H1 (cell line): ENCODE results near the gene KIAA0513. TPM values are rescaled to one million over a fixed set of nuclear protein-coding genes. Genes with fewer than 3 reads are reported as not detected.

ENCODE experiments used
- CTCF ChIA-PET: fragments of 300-600 bp; sonication (Branson Sonifier 250); formaldehyde crosslinking; loops from one replicate; lab custom pipeline; 2021; ENCODE audit not compliant: partially characterized antibody; lab: Charles Lee
- POLR2A ChIA-PET: fragments of 300-600 bp; sonication (Branson Sonifier 250); formaldehyde crosslinking; loops from one replicate; lab custom pipeline; 2021; ENCODE audit warnings: inconsistent platforms; ENCODE audit not compliant: partially characterized antibody; lab: Charles Lee
- DNase-seq, 2 experiments: peaks; one replicate each; pipeline versions ENCODE4 v3.0.0 to v3.0.0-alpha.2; 2010 to 2022; ENCODE audit warnings: low spot score in 2 of 2, low read depth in 1 of 2, mixed read lengths in 1 of 2
- FAIRE-seq: peaks from 2 replicates; lab custom pipeline; 2011; peaks lifted over from hg19 to GRCh38; lab: Jason Lieb, UNC
- H2AFZ ChIP-seq: 2 replicates; pipeline ENCODE4 v1.8.1; 2012; ENCODE audit warnings: low read length, inconsistent platforms
- H2AK5ac ChIP-seq: 2 replicates; pipeline ENCODE4 v1.6.1; 2013; ENCODE audit warnings: low read depth, low read length
- H2BK120ac ChIP-seq: replicated peaks from 2 replicates; pipeline ENCODE3; 2013; ENCODE audit warnings: low read depth, low read length, inconsistent platforms
- H2BK12ac ChIP-seq: 2 replicates; pipeline ENCODE4 v1.6.1; 2013; ENCODE audit warnings: low read depth, low read length
- H2BK15ac ChIP-seq: 2 replicates; pipeline ENCODE4 v1.6.1; 2013; ENCODE audit warnings: low read length
- H2BK20ac ChIP-seq: 2 replicates; pipeline ENCODE4 v1.6.1; 2013; ENCODE audit warnings: low read length
- H2BK5ac ChIP-seq: 2 replicates; pipeline ENCODE4 v1.6.1; 2013; ENCODE audit warnings: low read depth, low read length
- H3K14ac ChIP-seq: 2 replicates; pipeline ENCODE4 v1.6.1; 2013; ENCODE audit warnings: inconsistent platforms; ENCODE audit not compliant: insufficient read length
- H3K18ac ChIP-seq: 2 replicates; pipeline ENCODE4 v1.6.1; 2013; ENCODE audit warnings: low read length; ENCODE audit errors: extremely low read depth
- H3K23ac ChIP-seq: 2 replicates; pipeline ENCODE4 v1.6.1; 2013; ENCODE audit warnings: inconsistent platforms; ENCODE audit not compliant: insufficient read length
- H3K23me2 ChIP-seq: 2 replicates; pipeline ENCODE4 v1.6.1; 2013; ENCODE audit warnings: low read depth, low read length
- H3K27ac ChIP-seq: 2 replicates; pipeline ENCODE4 v1.6.1; 2011; ENCODE audit warnings: low read depth, low read length, inconsistent platforms
- H3K27me3 ChIP-seq, 4 experiments: replicated peaks in 1 of 4; 1 replicate in 1 of 4; 2 replicates in 3 of 4; pipeline versions ENCODE4 v1.6.1 to v1.8.1; 2011 to 2013; ENCODE audit warnings: low read length in 3 of 4, mild to moderate bottlenecking in 3 of 4, inconsistent platforms in 2 of 4, mixed read lengths in 2 of 4, moderate library complexity in 1 of 4; ENCODE audit not compliant: control insufficient read depth in 3 of 4, insufficient read depth in 3 of 4; ENCODE audit errors: extremely low read depth in 1 of 4
- H3K36me3 ChIP-seq, 4 experiments: 2 replicates each; pipeline versions ENCODE4 v1.6.1 to v1.8.1; 2011 to 2013; ENCODE audit warnings: mild to moderate bottlenecking in 4 of 4, low read length in 3 of 4, moderate library complexity in 2 of 4, control low read depth in 1 of 4, inconsistent platforms in 1 of 4; ENCODE audit not compliant: insufficient read depth in 4 of 4, control insufficient read depth in 2 of 4
- H3K4ac ChIP-seq: replicated peaks from 2 replicates; pipeline ENCODE3; 2013; ENCODE audit warnings: low read length, low read depth, mixed read lengths, inconsistent platforms; ENCODE audit not compliant: insufficient read length
- H3K4me1 ChIP-seq, 4 experiments: replicated peaks in 1 of 4; 1 replicate in 1 of 4; 2 replicates in 3 of 4; pipeline versions ENCODE4 v1.6.1 to v1.8.1; 2011 to 2013; ENCODE audit warnings: low read length in 3 of 4, inconsistent platforms in 2 of 4, mixed read lengths in 1 of 4; ENCODE audit not compliant: insufficient read depth in 4 of 4, control insufficient read depth in 3 of 4
- H3K4me2 ChIP-seq, 2 experiments: 2 replicates each; pipeline versions ENCODE4 v1.6.1 to v1.8.1; 2011 to 2013; ENCODE audit warnings: low read depth in 2 of 2, low read length in 2 of 2, control low read depth in 1 of 2, inconsistent platforms in 1 of 2, mild to moderate bottlenecking in 1 of 2; ENCODE audit not compliant: insufficient read depth in 1 of 2
- H3K4me3 ChIP-seq, 4 experiments: fragments of 200-600, 300-600 bp in 1 of 4; sonication (generic), shearing (Covaris generic), sonication (Bioruptor Twin) in 1 of 4; 2 replicates each; pipeline versions ENCODE4 v1.5.1 to v1.8.1; 2011 to 2016; ENCODE audit warnings: low read length in 4 of 4, low read depth in 3 of 4, control low read depth in 2 of 4, inconsistent platforms in 2 of 4, mild to moderate bottlenecking in 2 of 4, mixed read lengths in 1 of 4, moderate library complexity in 1 of 4; ENCODE audit not compliant: insufficient read depth in 2 of 4; ENCODE audit errors: extremely low read depth in 1 of 4
- H3K56ac ChIP-seq: replicated peaks from 2 replicates; pipeline ENCODE3; 2013; ENCODE audit warnings: low read depth, mild to moderate bottlenecking, mixed read lengths, low read length, inconsistent platforms; ENCODE audit not compliant: insufficient read length
- H3K79me1 ChIP-seq: 2 replicates; pipeline ENCODE4 v1.6.1; 2013; ENCODE audit warnings: low read depth, low read length, control low read depth
- H3K79me2 ChIP-seq, 2 experiments: 2 replicates each; pipeline versions ENCODE4 v1.6.1 to v1.8.1; 2012 to 2013; ENCODE audit warnings: low read length in 2 of 2, mild to moderate bottlenecking in 2 of 2, inconsistent platforms in 1 of 2; ENCODE audit not compliant: insufficient read depth in 2 of 2, control insufficient read depth in 1 of 2
- H3K9ac ChIP-seq, 4 experiments: replicated peaks in 1 of 4; 1 replicate in 1 of 4; 2 replicates in 3 of 4; pipeline versions ENCODE4 v1.6.1 to v1.8.1; 2011 to 2013; ENCODE audit warnings: low read depth in 3 of 4, low read length in 3 of 4, control low read depth in 2 of 4, mild to moderate bottlenecking in 2 of 4, moderate library complexity in 2 of 4, inconsistent platforms in 1 of 4; ENCODE audit errors: extremely low read depth in 1 of 4
- H3K9me3 ChIP-seq, 2 experiments: 2 replicates each; pipeline versions ENCODE4 v1.6.1 to v1.8.1; 2012 to 2013; ENCODE audit warnings: mild to moderate bottlenecking in 2 of 2, moderate library complexity in 2 of 2, control low read depth in 1 of 2, inconsistent platforms in 1 of 2, low read depth in 1 of 2, low read length in 1 of 2, mixed read lengths in 1 of 2; ENCODE audit not compliant: insufficient read depth in 2 of 2
- H4K20me1 ChIP-seq, 2 experiments: replicated peaks in 1 of 2; 2 replicates each; pipeline versions ENCODE3 to v1.8.1; 2011 to 2013; ENCODE audit warnings: inconsistent platforms in 2 of 2, low read length in 2 of 2, mild to moderate bottlenecking in 1 of 2; ENCODE audit not compliant: insufficient read depth in 2 of 2, control insufficient read depth in 1 of 2
- H4K5ac ChIP-seq: 2 replicates; pipeline ENCODE4 v1.6.1; 2013; ENCODE audit warnings: low read length, low read depth, mixed read lengths, inconsistent platforms; ENCODE audit not compliant: insufficient read length
- H4K8ac ChIP-seq: 2 replicates; pipeline ENCODE4 v1.8.0; 2013; ENCODE audit warnings: mild to moderate bottlenecking, moderate library complexity, low read length, inconsistent platforms; ENCODE audit not compliant: insufficient read depth; ENCODE audit errors: extremely low read depth
- H4K91ac ChIP-seq: replicated peaks from 2 replicates; pipeline ENCODE3; 2013; ENCODE audit warnings: low read length, mixed read lengths, inconsistent platforms; ENCODE audit not compliant: insufficient read length
- ASH2L ChIP-seq: fragments of 200-600, 300-600 bp; sonication (generic); IDR thresholded peaks from one replicate; pipeline ENCODE4 v1.7.1; 2017; ENCODE audit warnings: low read length
- CHD1 ChIP-seq: IDR thresholded peaks from 2 replicates; pipeline ENCODE4 v1.6.1; 2012; ENCODE audit warnings: low read depth, low read length, improper control_type of control experiment
- WGBS, 2 experiments: shearing (Covaris generic) in 1 of 2; methylation state at CpG; one replicate each; pipeline versions ENCODE4 v1.1.6 to v1.1.7; 2013 to 2015; ENCODE audit warnings: low lambda C conversion rate in 2 of 2, mixed read lengths in 2 of 2, inconsistent platforms in 1 of 2, low coverage in 1 of 2, missing lambda C conversion rate in 1 of 2; ENCODE audit not compliant: insufficient replicate concordance in 2 of 2, insufficient coverage in 1 of 2, insufficient read length in 1 of 2; ENCODE audit errors: extremely low coverage in 1 of 2, missing lambda C conversion rate in 1 of 2; 5-methylcytosine and 5-hydroxymethylcytosine counted together
- polyA plus RNA-seq, 7 experiments: library from polyadenylated mRNA; depleted of rRNA in 3 of 7; stranded (reverse) in 5 of 7; unstranded in 2 of 7; fragments of >200 nt in 5 of 7; fragments of 200-250 nt in 2 of 7; gene quantifications; 1 replicate in 5 of 7; 2 replicates in 1 of 7; 4 replicates in 1 of 7; pipeline versions ENCODE4 v1.2.1 to v1.2.3, GENCODE V29; 2011 to 2013; ENCODE audit warnings: missing spikeins in 2 of 7, mixed read lengths in 2 of 7
- total RNA-seq: library from RNA; stranded (reverse); fragmentation: NEBNext Ultra II Directional; extraction: Animal tissue kit (Norgen Biotek cat#: 25700); gene quantifications from 2 replicates; pipeline ENCODE4 v1.2.1, GENCODE V29; 2021

Gene KIAA0513
- total and polyA plus RNA-seq, 2 of the 8 experiments (the other 6 are each of a cell fraction or from before 2014, with no cell fraction given): 2.1 to 6.1 TPM

GRCh38 chr16:85045641-85046471 lies 18.3 kb downstream of the KIAA0513 start:
- no peak overlapping the region for H3K4ac ChIP-seq
- H3K56ac ChIP-seq: no peak overlapping the region
- TF ChIP-seq ASH2L (no peak), CHD1 (no peak)
- DNase-seq: no peak
- no peak overlapping the region for H3K4me2 ChIP-seq
- no peak overlapping the region for H2BK5ac ChIP-seq
- H4K20me1 ChIP-seq: peaks cover 1 to 2% of the 10 kb centered on the region in 2 experiments
- H3K4me1 ChIP-seq: 0 out of 7 replicates have a peak, but pooled peaks cover 0 to 2% (median 0%) of the 10 kb centered on the region in 4 experiments
- FAIRE-seq: no peak
- no peak overlapping the region for H2BK120ac ChIP-seq
- H3K27ac ChIP-seq: no peak overlapping the region
- H3K9me3 ChIP-seq: no peaks in the 10 kb centered on the region
- H2AK5ac ChIP-seq: no peak overlapping the region
- no peak overlapping the region for H3K4me3 ChIP-seq
- H3K27me3 ChIP-seq: no peaks in the 10 kb centered on the region
- no peaks in the 10 kb centered on the region for H3K23me2 ChIP-seq
- no peaks in the 10 kb centered on the region for H3K79me2 ChIP-seq
- H3K18ac ChIP-seq: no peak overlapping the region
- H4K8ac ChIP-seq: no peak overlapping the region
- H4K91ac ChIP-seq: no peak overlapping the region
- H3K79me1 ChIP-seq: no peaks in the 10 kb centered on the region
- H3K23ac ChIP-seq: no peak overlapping the region
- no peaks in the 10 kb centered on the region for H3K36me3 ChIP-seq
- CTCF ChIA-PET: interaction anchor here (1.0 to 3.3 kb wide), 5 partner anchors 12 to 69 kb away, joined by 3 to 36 read pairs (median 3); no protein-coding TSS in a partner anchor
- POLR2A ChIA-PET: interaction anchor here (1.5 kb wide), 1 partner anchor 11 kb away, joined by 5 read pairs; no protein-coding TSS in a partner anchor
- H2BK12ac ChIP-seq: no peak overlapping the region
- no peak overlapping the region for H4K5ac ChIP-seq
- no peak overlapping the region; the same call in 1 of the 2 replicates for H2BK15ac ChIP-seq
- no peak overlapping the region for H2BK20ac ChIP-seq
- WGBS, 2 experiments: 94% methylated on average over 23 of the region's 23 CpGs; no CpG with 5 or more reads in 1 of the 2 experiments
- no peak overlapping the region for H3K9ac ChIP-seq
- no peak overlapping the region for H2AFZ ChIP-seq
- no peak overlapping the region for H3K14ac ChIP-seq
